Glutamatergic neuron (in vitro differentiated cells): Measurements from ENCODE around the gene USP36. TPM values are rescaled to one million over a fixed set of nuclear protein-coding genes. Genes with fewer than 3 reads are reported as not detected.

Experiments
- DNase-seq: peaks from one replicate; pipeline ENCODE4 v3.0.0; 2022
- H3K27ac Mint-ChIP-seq: one replicate; pipeline ENCODE4 v1.8.0; 2020; ENCODE audit warnings: mild to moderate bottlenecking, mixed read lengths, inconsistent platforms; ENCODE audit not compliant: unreplicated experiment
- H3K27me3 Mint-ChIP-seq: one replicate; pipeline ENCODE4 v1.8.0; 2020; ENCODE audit warnings: mild to moderate bottlenecking, moderate library complexity, mixed read lengths, inconsistent platforms; ENCODE audit not compliant: unreplicated experiment
- H3K36me3 Mint-ChIP-seq: one replicate; pipeline ENCODE4 v1.8.0; 2020; ENCODE audit warnings: mild to moderate bottlenecking, mixed read lengths, inconsistent platforms; ENCODE audit not compliant: unreplicated experiment
- H3K4me1 Mint-ChIP-seq: one replicate; pipeline ENCODE4 v1.8.0; 2020; ENCODE audit warnings: mild to moderate bottlenecking, low read depth, mixed read lengths, inconsistent platforms; ENCODE audit not compliant: unreplicated experiment
- H3K4me3 Mint-ChIP-seq: one replicate; pipeline ENCODE4 v1.8.0; 2020; ENCODE audit warnings: mild to moderate bottlenecking, mixed read lengths, inconsistent platforms; ENCODE audit not compliant: unreplicated experiment
- H3K9me3 Mint-ChIP-seq: one replicate; pipeline ENCODE4 v1.8.0; 2020; ENCODE audit warnings: mild to moderate bottlenecking, moderate library complexity, mixed read lengths, inconsistent platforms; ENCODE audit not compliant: unreplicated experiment
- CTCF ChIP-seq: fragments of 200-600 bp; sonication (generic); IDR thresholded peaks from one replicate; pipeline ENCODE4 v1.5.0; 2021; ENCODE audit not compliant: partially characterized antibody, unreplicated experiment
- total RNA-seq: library from RNA; stranded (reverse); fragmentation: NEBNext Ultra II Directional; extraction: Animal tissue kit (Norgen Biotek cat#: 25700); gene quantifications from one replicate; pipeline ENCODE4 v1.2.1, GENCODE V29; 2021; ENCODE audit not compliant: unreplicated experiment

USP36 gene
- total RNA-seq, 1 donor from 2014 or later = 45.3 TPM

- Mint-ChIP-seq H3K27ac (no peak overlapping the region), H3K36me3 (no peaks in the 10 kb centered on the region), H3K9me3 (peaks cover 4% of the 10 kb centered on the region), H3K4me3 (no peak overlapping the region), H3K4me1 (peaks cover 8% of the 10 kb centered on the region), H3K27me3 (peaks cover 2% of the 10 kb centered on the region)
- DNase-seq = no peak
- TF ChIP-seq CTCF = no peak
These were observed 62.7 kb downstream of the USP36 start for GRCh38 chr17:78777881-78778280.

GRCh38 chr17:78774956-78775571 is 65.5 kb downstream of the USP36 start:
- peaks cover 2% of the 10 kb centered on the region for H3K9me3 Mint-ChIP-seq
- peaks cover 5% of the 10 kb centered on the region for H3K4me1 Mint-ChIP-seq
- H3K36me3 Mint-ChIP-seq = no peaks in the 10 kb centered on the region
- DNase-seq = no peak
- H3K4me3 Mint-ChIP-seq = no peak overlapping the region
- no peaks in the 10 kb centered on the region for H3K27me3 Mint-ChIP-seq
- H3K27ac Mint-ChIP-seq = no peak overlapping the region
- TF ChIP-seq CTCF = no peak

GRCh38 chr17:78774453-78774852 is 66.2 kb downstream of the USP36 start:
- Mint-ChIP-seq H3K9me3 (peaks cover 2% of the 10 kb centered on the region), H3K27me3 (no peaks in the 10 kb centered on the region), H3K4me3 (no peak overlapping the region), H3K4me1 (peaks cover under 1% of the 10 kb centered on the region), H3K27ac (no peak overlapping the region), H3K36me3 (no peaks in the 10 kb centered on the region)
- no peak for TF ChIP-seq CTCF
- no peak for DNase-seq

- no peak for DNase-seq
- Mint-ChIP-seq H3K4me3 (no peak overlapping the region), H3K27ac (no peak overlapping the region), H3K9me3 (no peaks in the 10 kb centered on the region), H3K36me3 (no peaks in the 10 kb centered on the region), H3K27me3 (no peaks in the 10 kb centered on the region), H3K4me1 (no peaks in the 10 kb centered on the region)
- TF ChIP-seq CTCF = no peak
These were observed 68.7 kb downstream of the USP36 start for GRCh38 chr17:78771758-78772382.

GRCh38 chr17:78769196-78769773 is 71.3 kb downstream of the USP36 start:
- DNase-seq = no peak

More at GRCh38 chr17:78769196-78769773, 71.3 kb downstream of the USP36 start:
- no peak overlapping the region for H3K27ac Mint-ChIP-seq
- H3K4me1 Mint-ChIP-seq = peaks cover 5% of the 10 kb centered on the region
- H3K4me3 Mint-ChIP-seq = no peak overlapping the region
- no peaks in the 10 kb centered on the region for H3K36me3 Mint-ChIP-seq
- no peaks in the 10 kb centered on the region for H3K9me3 Mint-ChIP-seq
- H3K27me3 Mint-ChIP-seq = peaks cover under 1% of the 10 kb centered on the region
- TF ChIP-seq CTCF = no peak
